Breast epithelium (tissue), 4 donors: ENCODE results near the gene TMC3. TPM values are rescaled to one million over a fixed set of nuclear protein-coding genes. Genes with fewer than 3 reads are reported as not detected.

Experiments
- DNase-seq, 2 donors: peaks; one replicate each; pipeline ENCODE4 v3.0.0-alpha.2; 2019; ENCODE audit warnings: low spot score in 2 of 2
- H3K27ac ChIP-seq, 2 donors: fragments of 200-600 bp; sonication (generic) in 1 of 2; one replicate each; pipeline ENCODE4 v1.5.1; 2016 to 2019; ENCODE audit warnings: mild to moderate bottlenecking in 1 of 2
- H3K27me3 ChIP-seq, 2 donors: fragments of 200-600 bp; sonication (generic) in 1 of 2; one replicate each; pipeline versions ENCODE4 v1.5.1 to v1.6.0; 2017 to 2019; ENCODE audit warnings: control low read depth in 1 of 2, mild to moderate bottlenecking in 1 of 2
- H3K36me3 ChIP-seq: fragments of 200-600 bp; one replicate; pipeline ENCODE4 v1.5.1; 2019
- H3K4me1 ChIP-seq, 2 donors: fragments of 200-600 bp; sonication (generic); one replicate each; pipeline ENCODE4 v1.5.1; 2016 to 2019; ENCODE audit warnings: control low read depth in 1 of 2
- H3K4me3 ChIP-seq, 3 donors: fragments of 200-600 bp; sonication (generic); 1 replicate in 2 of 3; 2 replicates in 1 of 3; pipeline ENCODE4 v1.5.1; 2016 to 2019; ENCODE audit warnings: mild to moderate bottlenecking in 3 of 3, moderate library complexity in 2 of 3
- H3K9me3 ChIP-seq, 2 donors: fragments of 200-600 bp; sonication (generic) in 1 of 2; one replicate each; pipeline ENCODE4 v1.5.1; 2016 to 2019; ENCODE audit warnings: control low read depth in 1 of 2
- POLR2A ChIP-seq: fragments of 450-650 bp; IDR thresholded peaks from one replicate; pipeline ENCODE4 v1.6.1; 2016; ENCODE audit warnings: antibody characterized with exemption, mild to moderate bottlenecking, moderate library complexity
- POLR2AphosphoS5 ChIP-seq, 3 donors: sonication (generic); formaldehyde crosslinking; IDR thresholded peaks; one replicate each; pipeline ENCODE4 v1.6.1; 2017; ENCODE audit warnings: antibody characterized with exemption in 3 of 3
- intact Hi-C: fragments of 100-400 bp; cut with DNase I; formaldehyde crosslinking; loops from one replicate; pipeline ENCODE4 v1.15.1; 2023; ENCODE audit warnings: low total_unique reads
- total RNA-seq, 3 donors: library from RNA; depleted of rRNA; stranded (reverse); fragments of >200 nt; gene quantifications; one replicate each; pipeline ENCODE4 v1.1.0, GENCODE V29; 2016
- TF ChIP-seq, protein P1 (sequence below), 3 donors: fragments of 450-650 bp; IDR thresholded peaks; one replicate each; pipeline ENCODE4 v1.5.1; 2016 to 2017; ENCODE audit warnings: antibody characterized with exemption in 3 of 3, mild to moderate bottlenecking in 3 of 3, moderate library complexity in 3 of 3

TMC3 gene
- total RNA-seq, 3 donors from 2014 or later, result 0.15 to 1.6 TPM; not detected in 1

DNA sequence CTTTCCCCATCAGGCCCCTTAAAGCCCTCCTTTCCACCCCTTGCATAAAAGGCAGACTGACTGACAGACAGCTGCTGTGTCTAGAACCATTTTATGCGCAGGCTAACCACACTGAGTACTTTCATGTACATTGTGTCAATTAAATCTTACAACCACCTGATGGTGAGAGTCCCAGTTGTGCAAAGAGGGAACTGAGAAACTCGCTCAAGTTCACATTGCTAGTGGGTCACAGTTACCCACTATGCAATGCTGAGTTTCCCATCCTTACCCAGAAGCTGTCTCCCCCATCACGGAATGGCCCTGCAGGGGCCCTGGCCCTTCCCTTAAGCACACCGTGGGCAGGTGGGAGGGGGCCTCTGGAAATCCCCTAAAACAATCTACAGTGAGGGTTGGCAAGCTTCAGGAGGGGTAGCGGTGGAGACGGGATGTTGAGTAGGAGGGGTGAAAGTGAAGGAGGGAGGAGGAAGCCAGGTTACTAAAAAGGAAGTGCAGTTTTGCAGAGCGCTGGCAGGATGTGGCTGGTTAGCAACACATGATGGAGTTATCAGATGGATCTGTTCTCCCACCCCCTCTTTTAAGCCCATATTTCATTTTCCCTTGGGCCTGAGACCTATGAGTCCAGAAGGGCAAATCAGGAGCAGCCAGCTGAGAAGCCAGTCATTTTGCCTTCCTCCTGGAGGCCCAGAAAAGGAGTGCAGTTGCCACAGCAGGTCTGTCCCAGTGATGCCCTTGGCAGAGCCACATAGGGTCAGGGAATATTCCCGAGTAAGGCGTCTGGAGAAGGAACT, 80.1 kb downstream of the TMC3 start:
- Histone ChIP-seq H3K27me3 (no peaks in the 10 kb centered on the region), H3K9me3 (no peaks in the 10 kb centered on the region), H3K4me3 (no peak overlapping the region), H3K36me3 (no peaks in the 10 kb centered on the region), H3K4me1 (no peaks in the 10 kb centered on the region), H3K27ac (peak overlapping the region; percentile 25 to 35)
- intact Hi-C loops, result no loop called here
- TF ChIP-seq, protein P1, sequence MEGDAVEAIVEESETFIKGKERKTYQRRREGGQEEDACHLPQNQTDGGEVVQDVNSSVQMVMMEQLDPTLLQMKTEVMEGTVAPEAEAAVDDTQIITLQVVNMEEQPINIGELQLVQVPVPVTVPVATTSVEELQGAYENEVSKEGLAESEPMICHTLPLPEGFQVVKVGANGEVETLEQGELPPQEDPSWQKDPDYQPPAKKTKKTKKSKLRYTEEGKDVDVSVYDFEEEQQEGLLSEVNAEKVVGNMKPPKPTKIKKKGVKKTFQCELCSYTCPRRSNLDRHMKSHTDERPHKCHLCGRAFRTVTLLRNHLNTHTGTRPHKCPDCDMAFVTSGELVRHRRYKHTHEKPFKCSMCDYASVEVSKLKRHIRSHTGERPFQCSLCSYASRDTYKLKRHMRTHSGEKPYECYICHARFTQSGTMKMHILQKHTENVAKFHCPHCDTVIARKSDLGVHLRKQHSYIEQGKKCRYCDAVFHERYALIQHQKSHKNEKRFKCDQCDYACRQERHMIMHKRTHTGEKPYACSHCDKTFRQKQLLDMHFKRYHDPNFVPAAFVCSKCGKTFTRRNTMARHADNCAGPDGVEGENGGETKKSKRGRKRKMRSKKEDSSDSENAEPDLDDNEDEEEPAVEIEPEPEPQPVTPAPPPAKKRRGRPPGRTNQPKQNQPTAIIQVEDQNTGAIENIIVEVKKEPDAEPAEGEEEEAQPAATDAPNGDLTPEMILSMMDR (IDR thresholded peaks at IDR 0.05), result no peak
- TF ChIP-seq POLR2AphosphoS5 (IDR thresholded peaks at IDR 0.05), result no peak
- no peak for TF ChIP-seq POLR2A
- no peak for DNase-seq

DNA sequence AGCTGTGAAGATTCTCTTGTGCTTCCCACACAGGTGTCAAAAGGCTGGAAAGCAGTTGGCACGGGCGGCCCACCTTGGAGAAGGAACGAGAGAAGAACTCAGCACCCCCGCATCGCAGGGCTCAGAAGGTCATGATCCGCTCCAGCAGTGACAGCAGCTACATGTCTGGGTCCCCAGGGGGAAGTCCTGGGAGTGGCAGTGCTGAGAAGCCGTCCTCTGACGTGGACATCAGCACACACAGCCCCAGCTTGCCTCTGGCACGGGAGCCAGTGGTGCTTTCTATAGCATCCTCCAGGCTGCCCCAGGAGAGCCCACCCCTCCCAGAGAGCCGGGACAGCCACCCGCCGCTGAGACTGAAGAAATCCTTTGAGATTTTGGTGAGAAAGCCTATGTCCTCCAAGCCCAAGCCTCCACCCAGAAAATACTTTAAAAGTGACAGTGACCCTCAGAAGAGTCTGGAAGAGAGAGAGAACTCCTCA, 81.5 kb downstream of the TMC3 start:
- Histone ChIP-seq H3K27me3 (no peaks in the 10 kb centered on the region), H3K36me3 (no peaks in the 10 kb centered on the region), H3K4me1 (no peaks in the 10 kb centered on the region), H3K9me3 (no peaks in the 10 kb centered on the region), H3K27ac (peak overlapping the region in 1 of 2 donors; percentile 12), H3K4me3 (no peak overlapping the region)
- intact Hi-C loops, result no loop called here
- TF ChIP-seq POLR2AphosphoS5 (IDR thresholded peaks at IDR 0.05) (no peak), POLR2A (no peak)
- TF ChIP-seq, protein P1 (IDR thresholded peaks at IDR 0.05), result no peak
- no peak for DNase-seq

DNA sequence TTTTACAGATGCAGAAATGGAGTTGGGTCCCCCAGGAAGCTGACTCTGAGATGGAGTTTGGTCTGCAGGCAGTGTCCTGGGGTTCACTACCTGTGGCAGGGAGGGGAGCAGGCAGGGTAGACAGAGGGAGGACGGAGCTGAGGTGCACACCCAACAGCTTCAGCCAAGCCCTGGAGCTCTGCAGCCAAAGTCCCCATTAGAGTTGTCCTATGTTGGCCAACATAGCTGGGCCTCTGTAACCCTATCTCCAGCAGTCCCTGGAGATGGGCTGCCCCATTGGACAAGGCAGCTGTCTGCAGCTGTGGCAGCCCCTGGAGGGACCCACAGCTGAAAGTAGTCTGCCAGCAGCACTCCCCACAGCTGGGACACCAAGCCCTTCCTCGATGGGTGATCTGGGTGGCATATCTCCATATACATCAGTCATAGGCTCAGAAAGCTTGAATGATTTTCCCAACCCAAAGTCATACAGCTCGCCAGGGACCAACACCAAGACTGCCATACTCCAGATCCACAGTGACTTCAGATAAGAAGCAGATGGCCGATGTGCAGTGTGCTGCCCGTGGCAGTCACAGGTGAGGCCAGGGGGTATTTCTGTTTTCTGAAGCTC, 82.0 kb downstream of the TMC3 start:
- Histone ChIP-seq H3K27me3 (no peaks in the 10 kb centered on the region), H3K27ac (no peak overlapping the region), H3K4me3 (no peak overlapping the region), H3K36me3 (no peaks in the 10 kb centered on the region), H3K9me3 (no peaks in the 10 kb centered on the region), H3K4me1 (no peaks in the 10 kb centered on the region)
- DNase-seq, result no peak
- intact Hi-C loops, result no loop called here
- no peak for TF ChIP-seq POLR2A
- no peak for TF ChIP-seq POLR2AphosphoS5 (IDR thresholded peaks at IDR 0.05)
- TF ChIP-seq, protein P1 (IDR thresholded peaks at IDR 0.05), result no peak

DNA sequence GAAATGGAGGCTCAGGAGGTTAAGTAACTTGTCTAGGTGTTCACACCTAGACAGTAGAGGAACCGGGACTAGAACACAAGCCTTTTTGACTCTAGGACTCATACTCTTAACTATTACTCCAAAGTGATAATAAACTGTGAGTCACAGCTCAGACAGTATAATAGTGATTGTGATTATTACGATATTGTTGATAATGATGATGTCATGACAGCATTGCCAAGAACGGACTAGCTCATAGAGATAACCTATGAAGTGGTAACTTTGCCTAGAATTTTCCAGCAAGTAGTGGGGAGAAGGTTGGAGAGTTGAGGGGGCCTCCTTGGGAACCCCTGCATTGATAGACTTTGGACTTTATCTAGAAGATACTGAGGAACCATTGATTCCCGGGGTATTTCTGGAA, 84.1 kb downstream of the TMC3 start:
- no peak for TF ChIP-seq POLR2A
- TF ChIP-seq, protein P1 (IDR thresholded peaks at IDR 0.05), result no peak
- no peak for TF ChIP-seq POLR2AphosphoS5 (IDR thresholded peaks at IDR 0.05)
- DNase-seq, result no peak
- Histone ChIP-seq H3K27ac (no peak overlapping the region), H3K4me3 (no peak overlapping the region), H3K4me1 (no peaks in the 10 kb centered on the region), H3K36me3 (no peaks in the 10 kb centered on the region), H3K27me3 (no peaks in the 10 kb centered on the region), H3K9me3 (no peaks in the 10 kb centered on the region)
- intact Hi-C loops, result no loop called here

DNA sequence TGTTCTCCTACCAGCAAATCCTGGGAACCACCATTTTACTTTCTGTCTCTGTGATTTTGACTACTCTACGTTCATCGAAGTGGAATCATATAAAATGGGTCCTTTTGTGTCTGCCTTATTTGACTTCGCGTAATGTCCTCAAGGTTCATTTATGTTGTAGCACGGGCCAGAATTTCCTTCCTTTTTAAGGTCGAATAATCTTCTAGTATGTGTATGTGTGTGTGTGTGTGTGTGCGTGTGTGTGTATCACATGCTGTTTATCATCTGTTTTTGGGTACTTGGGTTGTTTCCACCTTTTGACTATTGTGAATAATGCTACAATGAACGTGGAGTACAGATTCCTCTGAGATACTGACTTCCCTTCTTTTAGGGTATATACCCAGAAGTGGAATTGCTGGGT, 85.4 kb downstream of the TMC3 start:
- Histone ChIP-seq H3K4me3 (no peak overlapping the region), H3K27me3 (no peaks in the 10 kb centered on the region), H3K27ac (no peak overlapping the region), H3K9me3 (no peaks in the 10 kb centered on the region), H3K36me3 (no peaks in the 10 kb centered on the region), H3K4me1 (no peaks in the 10 kb centered on the region)
- TF ChIP-seq, protein P1 (IDR thresholded peaks at IDR 0.05), result no peak
- TF ChIP-seq POLR2A, result no peak
- DNase-seq, result no peak
- intact Hi-C loops, result no loop called here
